IMR-90 (cell line): ENCODE measurements around the gene METTL15. TPM values are rescaled to one million over a fixed set of nuclear protein-coding genes. Genes with fewer than 3 reads are reported as not detected.
"Not testable (repeated sequence)": the region's sequence is repeated elsewhere in the genome, so short reads cannot be mapped to it uniquely, and the experiment has no call there.

Source experiments
- ATAC-seq: fragments of 200-7000 bp; cut with Tn5 transposase; 2 replicates; pipeline ENCODE4 v1.9.1; 2020; ENCODE audit warnings: low read depth, mild to moderate bottlenecking, moderate library complexity
- BruUV-seq: library from RNA; stranded (reverse); fragments of 400-500 nt; replicated peaks from 2 replicates; lab custom pipeline; 2021; lab: Mats Ljungman, UMichigan
- CTCF ChIA-PET: fragments of 300-600 bp; formaldehyde crosslinking; extraction: SDS; loops from one replicate; lab custom pipeline; 2021; ENCODE audit warnings: antibody characterized with exemption; lab: Yijun Ruan, JAX
- POLR2A ChIA-PET: fragments of 300-600 bp; sonication (Branson Sonifier 250); formaldehyde crosslinking; loops from one replicate; lab custom pipeline; 2022; ENCODE audit warnings: antibody characterized with exemption; ENCODE audit not compliant: unreplicated experiment; lab: Charles Lee
- DNase-seq: peaks from one replicate; pipeline ENCODE4 v3.0.0; 2013
- H2AFZ ChIP-seq: replicated peaks from 2 replicates; pipeline ENCODE3; 2013; ENCODE audit warnings: low read length, mild to moderate bottlenecking; ENCODE audit not compliant: poor library complexity
- H2AK5ac ChIP-seq: 2 replicates; pipeline ENCODE4 v1.6.1; 2013; ENCODE audit warnings: low read depth, low read length, inconsistent platforms
- H2AK9ac ChIP-seq: replicated peaks from 2 replicates; pipeline ENCODE3; 2013; ENCODE audit warnings: mild to moderate bottlenecking, low read depth, low read length, moderate library complexity; ENCODE audit not compliant: poor library complexity
- H2BK120ac ChIP-seq: 2 replicates; pipeline ENCODE4 v1.6.1; 2013; ENCODE audit warnings: low read depth, low read length, inconsistent platforms
- H2BK15ac ChIP-seq: 3 replicates; pipeline ENCODE4 v1.6.1; 2013; ENCODE audit warnings: low read depth, low read length, inconsistent platforms
- H2BK20ac ChIP-seq: 2 replicates; pipeline ENCODE4 v1.6.1; 2013; ENCODE audit warnings: low read depth, mild to moderate bottlenecking, inconsistent platforms, low read length, moderate library complexity
- H2BK5ac ChIP-seq: 2 replicates; pipeline ENCODE4 v1.6.1; 2013; ENCODE audit warnings: mild to moderate bottlenecking, low read depth, low read length, inconsistent platforms; ENCODE audit not compliant: poor library complexity, severe bottlenecking
- H3K14ac ChIP-seq: replicated peaks from 2 replicates; pipeline ENCODE4 v1.6.1; 2013; ENCODE audit warnings: low read depth, low read length, inconsistent platforms
- H3K18ac ChIP-seq: 2 replicates; pipeline ENCODE4 v1.6.1; 2013; ENCODE audit warnings: low read depth, low read length, control low read depth
- H3K23ac ChIP-seq: 2 replicates; pipeline ENCODE4 v1.6.1; 2013; ENCODE audit warnings: low read depth, low read length, inconsistent platforms
- H3K27ac ChIP-seq: 2 replicates; pipeline ENCODE4 v1.5.1; 2013; ENCODE audit warnings: mild to moderate bottlenecking, control low read depth, low read length; ENCODE audit not compliant: insufficient read depth
- H3K27me3 ChIP-seq: 2 replicates; pipeline ENCODE4 v1.6.1; 2013; ENCODE audit warnings: low read length; ENCODE audit not compliant: control insufficient read depth, insufficient read depth
- H3K36me3 ChIP-seq: 2 replicates; pipeline ENCODE4 v1.6.1; 2013; ENCODE audit warnings: low read length, mixed read lengths; ENCODE audit not compliant: control insufficient read depth, insufficient read depth
- H3K4ac ChIP-seq: 2 replicates; pipeline ENCODE4 v1.6.1; 2013; ENCODE audit warnings: low read depth, low read length, inconsistent platforms
- H3K4me1 ChIP-seq: 2 replicates; pipeline ENCODE4 v1.6.1; 2013; ENCODE audit warnings: low read length, mixed read lengths; ENCODE audit not compliant: control insufficient read depth, insufficient read depth
- H3K4me2 ChIP-seq: 2 replicates; pipeline ENCODE4 v1.6.1; 2013; ENCODE audit warnings: low read depth, mild to moderate bottlenecking, control low read depth, low read length, moderate library complexity
- H3K4me3 ChIP-seq: 2 replicates; pipeline ENCODE4 v1.5.1; 2013; ENCODE audit warnings: low read depth, mild to moderate bottlenecking, control low read depth, low read length, moderate library complexity; ENCODE audit not compliant: insufficient read depth
- H3K56ac ChIP-seq: 2 replicates; pipeline ENCODE4 v1.6.1; 2013; ENCODE audit warnings: low read length, inconsistent platforms; ENCODE audit not compliant: insufficient read depth; ENCODE audit errors: extremely low read depth
- H3K79me1 ChIP-seq, 2 experiments: 2 replicates each; pipeline ENCODE4 v1.6.1; 2013; ENCODE audit warnings: low read length in 2 of 2, inconsistent platforms in 1 of 2, low read depth in 1 of 2
- H3K9ac ChIP-seq: 2 replicates; pipeline ENCODE4 v1.6.1; 2013; ENCODE audit warnings: low read depth, low read length, control low read depth
- H3K9me1 ChIP-seq: 2 replicates; pipeline ENCODE4 v1.6.1; 2013; ENCODE audit warnings: low read length, inconsistent platforms; ENCODE audit not compliant: insufficient read depth
- H3K9me3 ChIP-seq: 2 replicates; pipeline ENCODE4 v1.6.1; 2013; ENCODE audit warnings: low read length; ENCODE audit not compliant: control insufficient read depth, insufficient read depth
- H4K20me1 ChIP-seq: 2 replicates; pipeline ENCODE4 v1.6.1; 2013; ENCODE audit warnings: low read length, inconsistent platforms; ENCODE audit not compliant: insufficient read depth
- H4K5ac ChIP-seq: 2 replicates; pipeline ENCODE4 v1.6.1; 2013; ENCODE audit warnings: mild to moderate bottlenecking, low read depth, low read length, control low read depth
- H4K8ac ChIP-seq, 2 experiments: 2 replicates each; pipeline ENCODE4 v1.6.1; 2013; ENCODE audit warnings: low read depth in 2 of 2, low read length in 2 of 2, control low read depth in 1 of 2, inconsistent platforms in 1 of 2
- H4K91ac ChIP-seq: 2 replicates; pipeline ENCODE4 v1.6.1; 2013; ENCODE audit warnings: low read depth, low read length, inconsistent platforms; ENCODE audit not compliant: insufficient read depth
- WGBS, 2 experiments: methylation state at CpG; one replicate each; pipeline versions ENCODE4 v1.1.5 to v1.1.7; 2013; ENCODE audit warnings: missing lambda C conversion rate in 2 of 2; ENCODE audit not compliant: insufficient read length in 1 of 2; ENCODE audit errors: extremely low coverage in 2 of 2; 5-methylcytosine and 5-hydroxymethylcytosine counted together
- dilution Hi-C: fragments of 300-500 bp; cut with HindIII; formaldehyde crosslinking; loops from one replicate; pipeline ENCODE4 v1.14.3; 2018; ENCODE audit warnings: low sequenced_read_pairs; ENCODE audit not compliant: unreplicated experiment
- in situ Hi-C: fragments of 300-500 bp; cut with MboI; formaldehyde crosslinking; loops from 3 replicates; pipeline ENCODE4 v1.14.3; 2019; ENCODE audit warnings: low sequenced_read_pairs, inconsistent platforms, mixed read lengths
- intact Hi-C: fragments of 100-400 bp; cut with micrococcal nuclease; formaldehyde crosslinking; loops from 2 replicates; pipeline ENCODE4 v1.10.0; 2022
- polyA plus RNA-seq, 3 experiments: library from polyadenylated mRNA; depleted of rRNA; stranded (reverse); fragments of >200 nt; gene quantifications; 2 replicates each; pipeline ENCODE4 v1.2.3, GENCODE V29; 2012; ENCODE audit warnings: low replicate concordance in 1 of 3
- total RNA-seq: library from RNA; depleted of rRNA; stranded (reverse); fragments of >200 nt; gene quantifications from 2 replicates; pipeline ENCODE4 v1.2.3, GENCODE V29; 2012

METTL15 gene
- total and polyA plus RNA-seq, 2 of the 4 experiments (the other 2 are of a cell fraction) = 6.5 to 30.5 TPM

GRCh38 chr11:28222063-28222462 lies 113.9 kb downstream of the METTL15 start:
- H2BK120ac ChIP-seq, H3K56ac ChIP-seq, H3K27ac ChIP-seq, DNase-seq, H3K36me3 ChIP-seq, H2AFZ ChIP-seq, H3K14ac ChIP-seq, H2BK15ac ChIP-seq, dilution Hi-C loops, H3K18ac ChIP-seq, H3K9me1 ChIP-seq, ATAC-seq, H2AK9ac ChIP-seq, H4K20me1 ChIP-seq, POLR2A ChIA-PET, intact Hi-C loops, BruUV-seq, H3K27me3 ChIP-seq, CTCF ChIA-PET, H3K23ac ChIP-seq, H4K91ac ChIP-seq, H2BK5ac ChIP-seq, in situ Hi-C loops, H3K4me2 ChIP-seq, H2AK5ac ChIP-seq, H3K9me3 ChIP-seq, H3K4ac ChIP-seq, H4K8ac ChIP-seq, H4K5ac ChIP-seq, H3K4me3 ChIP-seq, H3K9ac ChIP-seq, H3K4me1 ChIP-seq, H2BK20ac ChIP-seq: not testable (repeated sequence)
- peaks cover 2 to 12% of the 10 kb centered on the region in 2 experiments; a peak in 3 of 4 replicates for H3K79me1 ChIP-seq
- no CpG with 5 or more reads among the region's 9 CpGs for WGBS, 2 experiments
